Transverse colon (tissue), 4 donors: ENCODE measurements around the gene RSRP1. TPM values are rescaled to one million over a fixed set of nuclear protein-coding genes. Genes with fewer than 3 reads are reported as not detected.
"Not testable (repeated sequence)": the region's sequence is repeated elsewhere in the genome, so short reads cannot be mapped to it uniquely, and the experiment has no call there.

Experiments
- DNase-seq: peaks from one replicate; pipeline ENCODE4 v3.0.0-alpha.2; 2019
- H3K27ac ChIP-seq, 4 donors: fragments of 200-600 bp; sonication (generic); 2 replicates each; pipeline ENCODE4 v1.5.1; 2016 to 2018; ENCODE audit warnings: inconsistent platforms in 4 of 4
- H3K27me3 ChIP-seq: fragments of 200-600 bp; sonication (generic); 2 replicates; pipeline ENCODE4 v1.5.1; 2017; ENCODE audit warnings: inconsistent platforms
- H3K36me3 ChIP-seq, 4 donors: fragments of 200-600 bp; sonication (generic); 2 replicates each; pipeline ENCODE4 v1.5.1; 2017 to 2019; ENCODE audit warnings: inconsistent platforms in 4 of 4
- H3K4me1 ChIP-seq, 4 donors: fragments of 200-600 bp; sonication (generic); 2 replicates each; pipeline ENCODE4 v1.5.1; 2017 to 2020; ENCODE audit warnings: inconsistent platforms in 4 of 4
- H3K4me3 ChIP-seq, 4 donors: fragments of 200-600 bp; sonication (generic); 1 replicate in 1 of 4; 2 replicates in 3 of 4; pipeline versions ENCODE4 v1.5.1 to v1.6.1; 2017 to 2019; ENCODE audit warnings: inconsistent platforms in 4 of 4
- H3K9me3 ChIP-seq, 2 donors: fragments of 200-600 bp; sonication (generic); 2 replicates each; pipeline ENCODE4 v1.5.1; 2017 to 2019; ENCODE audit warnings: inconsistent platforms in 2 of 2
- EP300 ChIP-seq: sonication (generic); formaldehyde crosslinking; IDR thresholded peaks from one replicate; pipeline ENCODE4 v1.6.1; 2017; ENCODE audit warnings: antibody characterized with exemption, low read depth
- POLR2A ChIP-seq: fragments of 450-650 bp; IDR thresholded peaks from one replicate; pipeline ENCODE4 v1.6.1; 2016; ENCODE audit warnings: antibody characterized with exemption, mild to moderate bottlenecking, moderate library complexity
- POLR2AphosphoS5 ChIP-seq, 3 donors: sonication (generic); formaldehyde crosslinking; IDR thresholded peaks; one replicate each; pipeline ENCODE4 v1.6.1; 2016; ENCODE audit warnings: antibody characterized with exemption in 3 of 3
- WGBS, 2 donors: methylation state at CpG; one replicate each; pipeline ENCODE4 v1.1.5; 2018; ENCODE audit warnings: low coverage in 1 of 2; 5-methylcytosine and 5-hydroxymethylcytosine counted together
- in situ Hi-C, 4 donors: fragments of 200-750 bp; cut with MboI; loops; one replicate each; pipeline versions ENCODE4 v1.15.0 to v1.15.1; 2017; ENCODE audit warnings: low sequenced_read_pairs in 3 of 4, low pct_ligation_motif_present in 1 of 4, low pct_unique_long_range_greater_than_20kb in 1 of 4
- intact Hi-C: fragments of 100-400 bp; cut with DNase I; formaldehyde crosslinking; loops from one replicate; pipeline ENCODE4 v1.15.1; 2023; ENCODE audit warnings: low total_unique reads
- total RNA-seq, 4 donors: library from RNA; depleted of rRNA; stranded (reverse); fragments of >200 nt; gene quantifications; one replicate each; pipeline ENCODE4 v1.1.0, GENCODE V29; 2016
- TF ChIP-seq, protein P1 (sequence below), 5 experiments: fragments of 200-600 bp in 3 of 5; fragments of 450-650 bp in 2 of 5; sonication (generic) in 3 of 5; IDR thresholded peaks; 1 replicate in 2 of 5; 2 replicates in 3 of 5; pipeline ENCODE4 v1.5.1; 2016 to 2017; ENCODE audit warnings: antibody characterized with exemption in 5 of 5, inconsistent platforms in 3 of 5, mild to moderate bottlenecking in 2 of 5, moderate library complexity in 1 of 5

RSRP1 gene, protein sequence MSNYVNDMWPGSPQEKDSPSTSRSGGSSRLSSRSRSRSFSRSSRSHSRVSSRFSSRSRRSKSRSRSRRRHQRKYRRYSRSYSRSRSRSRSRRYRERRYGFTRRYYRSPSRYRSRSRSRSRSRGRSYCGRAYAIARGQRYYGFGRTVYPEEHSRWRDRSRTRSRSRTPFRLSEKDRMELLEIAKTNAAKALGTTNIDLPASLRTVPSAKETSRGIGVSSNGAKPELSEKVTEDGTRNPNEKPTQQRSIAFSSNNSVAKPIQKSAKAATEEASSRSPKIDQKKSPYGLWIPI
- total RNA-seq, result 100 to 1,000 TPM; 231 to 467 (median 279) TPM

DNA sequence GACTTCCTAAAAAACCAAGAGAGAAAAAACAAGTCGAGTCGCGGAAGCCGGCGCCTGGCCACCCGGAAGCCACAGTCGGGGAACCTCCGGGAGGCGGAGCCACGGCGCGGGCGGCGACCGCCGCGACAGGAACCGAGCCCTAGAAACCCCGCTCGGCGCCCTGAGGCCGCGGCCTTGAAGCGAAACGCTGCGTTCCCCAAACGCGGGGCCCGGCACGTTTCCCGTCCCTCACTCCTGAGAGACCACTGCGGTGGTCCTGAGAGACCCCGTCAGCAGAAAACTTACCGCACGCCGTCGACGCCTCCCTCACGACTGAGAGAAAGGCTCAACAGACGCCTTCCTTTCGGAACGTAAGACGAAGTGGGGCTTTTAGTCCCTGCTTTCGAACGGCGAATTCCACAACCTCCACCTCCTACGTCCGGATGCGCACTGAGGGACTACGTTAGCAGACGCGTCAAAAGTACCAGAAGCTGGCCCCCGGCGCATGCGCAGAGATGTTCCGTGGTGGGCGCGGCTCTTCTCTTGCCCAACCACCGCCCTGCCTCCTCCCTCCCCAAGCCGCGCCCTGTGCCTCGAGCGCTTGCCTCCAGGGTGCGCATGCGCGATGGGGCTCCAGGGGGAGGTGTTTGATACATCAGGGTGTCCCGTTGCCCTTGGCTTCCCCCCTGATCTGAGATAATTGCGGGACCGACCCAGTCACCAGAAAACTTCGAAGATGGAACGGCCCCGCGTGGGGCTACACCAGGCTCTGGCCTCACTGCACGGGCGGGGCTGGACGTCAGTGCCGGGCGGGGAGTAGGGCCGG, at the start of gene RSRP1:
Gene RSRP1, minus strand, starts transcription at position 431 of the 805 bp plus-strand sequence. CDS start 491 bp downstream, outside the sequence.
- 0% methylated on average over 59 of the region's 79 CpGs; no CpG with 5 or more reads in 1 of the 2 donors for WGBS, 2 donors
- Histone ChIP-seq H3K36me3 (peaks cover 0 to 36% (median 16%) of the 10 kb centered on the region in 4 donors), H3K27me3 (no peaks in the 10 kb centered on the region), H3K9me3 (no peaks in the 10 kb centered on the region), H3K27ac (peak within 1 kb of the TSS; percentile 100), H3K4me3 (peak within 1 kb of the TSS; percentile 89 to 98 (median 94)), H3K4me1 (peaks cover 13 to 42% (median 25%) of the 10 kb centered on the region in 4 donors)
- TF ChIP-seq EP300 (no peak), POLR2AphosphoS5 (IDR thresholded peaks at IDR 0.05) (peak; percentile 99 to 100 (median 100)), POLR2A (peak; percentile 100)
- TF ChIP-seq, protein P1, sequence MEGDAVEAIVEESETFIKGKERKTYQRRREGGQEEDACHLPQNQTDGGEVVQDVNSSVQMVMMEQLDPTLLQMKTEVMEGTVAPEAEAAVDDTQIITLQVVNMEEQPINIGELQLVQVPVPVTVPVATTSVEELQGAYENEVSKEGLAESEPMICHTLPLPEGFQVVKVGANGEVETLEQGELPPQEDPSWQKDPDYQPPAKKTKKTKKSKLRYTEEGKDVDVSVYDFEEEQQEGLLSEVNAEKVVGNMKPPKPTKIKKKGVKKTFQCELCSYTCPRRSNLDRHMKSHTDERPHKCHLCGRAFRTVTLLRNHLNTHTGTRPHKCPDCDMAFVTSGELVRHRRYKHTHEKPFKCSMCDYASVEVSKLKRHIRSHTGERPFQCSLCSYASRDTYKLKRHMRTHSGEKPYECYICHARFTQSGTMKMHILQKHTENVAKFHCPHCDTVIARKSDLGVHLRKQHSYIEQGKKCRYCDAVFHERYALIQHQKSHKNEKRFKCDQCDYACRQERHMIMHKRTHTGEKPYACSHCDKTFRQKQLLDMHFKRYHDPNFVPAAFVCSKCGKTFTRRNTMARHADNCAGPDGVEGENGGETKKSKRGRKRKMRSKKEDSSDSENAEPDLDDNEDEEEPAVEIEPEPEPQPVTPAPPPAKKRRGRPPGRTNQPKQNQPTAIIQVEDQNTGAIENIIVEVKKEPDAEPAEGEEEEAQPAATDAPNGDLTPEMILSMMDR (IDR thresholded peaks at IDR 0.05), result peak in 4 of 5 experiments; percentile 4 to 60 (median 31)
- in situ Hi-C loops (no loop called here), intact Hi-C loops (no loop called here)
- peak; percentile 100 for DNase-seq

DNA sequence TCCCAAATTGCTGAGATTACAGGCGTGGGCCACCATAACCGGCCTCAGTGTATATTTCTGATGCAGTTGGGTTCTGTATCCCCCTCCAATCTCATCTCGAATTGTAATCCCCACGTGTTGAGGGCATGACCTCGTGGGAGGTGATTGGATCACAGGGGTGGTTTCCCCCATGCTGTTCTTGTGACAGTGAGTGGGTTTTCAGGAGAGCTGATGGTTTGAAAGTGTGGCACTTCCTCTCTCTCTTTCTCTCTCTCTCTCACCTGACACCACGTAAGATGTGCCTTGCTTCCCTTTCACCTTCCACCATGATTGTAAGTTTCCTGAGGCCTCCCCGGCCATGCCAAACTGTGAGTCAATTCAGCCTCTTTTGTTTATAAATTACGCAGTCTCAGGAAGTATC, 49.2 kb upstream of the RSRP1 start:
- H3K4me1 ChIP-seq, H3K4me3 ChIP-seq, DNase-seq, H3K27me3 ChIP-seq, H3K36me3 ChIP-seq, in situ Hi-C loops, H3K9me3 ChIP-seq, intact Hi-C loops, H3K27ac ChIP-seq: not testable (repeated sequence)
- 57 to 90% methylated on average over 2 to 3 of the region's 8 CpGs for WGBS, 2 donors

DNA sequence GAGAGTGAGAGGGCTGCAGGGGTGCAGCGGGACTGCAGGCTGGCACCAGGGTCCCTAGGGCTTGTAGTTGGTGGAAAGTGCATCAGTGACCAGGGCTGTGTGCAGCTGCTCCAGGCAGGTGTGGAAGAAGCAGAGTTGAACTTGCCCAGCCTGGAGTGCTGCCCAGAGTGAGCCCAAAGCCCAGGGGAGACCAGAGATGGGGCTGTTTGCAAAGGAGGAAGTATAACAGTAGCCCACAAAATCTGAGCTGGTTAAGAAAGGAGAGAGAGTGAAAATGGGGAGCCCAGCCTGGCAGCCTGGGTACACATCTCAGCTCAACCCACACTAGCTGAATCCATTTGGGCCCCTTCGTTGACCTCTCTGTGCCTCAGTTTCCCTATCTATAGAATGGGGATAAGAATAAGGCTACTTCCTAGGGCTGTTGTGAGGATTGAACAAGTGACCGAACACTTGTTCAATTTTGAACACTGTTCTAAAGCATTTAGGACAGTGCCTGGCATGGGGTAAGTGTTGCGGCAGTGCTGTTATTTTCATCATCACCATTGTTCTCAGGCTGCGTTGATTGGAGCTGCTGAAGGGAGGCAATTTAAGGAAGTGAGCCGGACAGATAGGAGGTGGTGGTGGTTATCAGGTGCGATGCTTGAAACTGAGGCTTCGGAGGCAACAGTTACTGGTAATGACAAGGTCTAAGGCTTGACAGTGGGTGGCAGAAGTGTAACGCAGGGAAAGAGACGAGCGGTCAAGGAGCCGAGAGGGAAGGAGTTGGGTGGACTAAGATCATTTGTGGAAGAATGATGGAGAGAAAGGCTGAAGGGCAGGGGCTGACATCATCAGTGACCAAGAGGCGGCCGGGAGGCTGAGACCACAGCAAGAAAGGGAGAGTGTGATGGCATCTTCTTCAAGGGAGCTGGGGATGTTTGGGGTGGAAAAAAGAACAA, 47.9 kb upstream of the RSRP1 start:
- intact Hi-C loops, H3K4me1 ChIP-seq, H3K36me3 ChIP-seq, DNase-seq, H3K9me3 ChIP-seq, H3K27me3 ChIP-seq, in situ Hi-C loops, H3K4me3 ChIP-seq, H3K27ac ChIP-seq: not testable (repeated sequence)
- 63 to 85% methylated on average over 2 to 4 of the region's 14 CpGs for WGBS, 2 donors

DNA sequence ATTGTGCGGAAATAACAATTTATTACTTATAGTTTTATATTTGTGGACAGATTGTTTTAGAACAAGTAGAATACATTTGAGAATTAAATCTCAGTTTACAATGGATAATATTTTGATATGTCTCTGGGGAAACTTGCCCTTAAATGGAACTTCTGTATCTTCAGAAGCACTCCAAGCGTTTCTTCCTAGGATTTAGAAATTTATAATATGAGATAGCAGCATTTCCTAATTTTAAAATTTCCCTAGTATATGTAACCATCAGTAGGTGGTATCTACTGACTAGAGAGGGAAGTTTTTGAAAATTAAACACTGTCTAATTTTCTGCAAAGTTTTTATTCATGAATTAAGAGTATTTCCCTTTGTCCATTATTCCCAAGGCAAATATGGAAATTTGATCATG, 46.2 kb upstream of the RSRP1 start:
- intact Hi-C loops, in situ Hi-C loops, H3K4me1 ChIP-seq, H3K27ac ChIP-seq, H3K9me3 ChIP-seq, H3K36me3 ChIP-seq, H3K27me3 ChIP-seq, DNase-seq, H3K4me3 ChIP-seq: not testable (repeated sequence)
- WGBS, 2 donors, result 86 to 88% methylated on average over 2 of the region's 2 CpGs

DNA sequence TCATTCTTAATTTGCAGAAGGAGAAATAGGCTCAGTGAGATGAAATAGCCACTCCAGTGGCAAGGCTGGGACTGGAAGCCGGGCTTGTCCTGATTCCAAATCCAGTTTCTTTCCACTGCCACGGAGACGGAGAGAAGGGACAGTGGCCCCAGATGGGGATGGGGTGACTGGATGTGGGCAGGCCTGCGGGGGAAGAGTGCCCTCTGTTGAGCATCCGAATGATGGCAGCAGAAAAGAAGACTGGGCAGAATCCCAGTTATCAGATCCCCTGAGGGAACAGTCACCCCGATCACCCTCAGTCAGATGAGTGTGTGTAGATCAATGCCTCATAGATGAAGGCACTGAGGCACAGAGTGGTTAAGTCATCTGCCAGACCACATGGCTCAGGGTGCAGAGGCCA, 42.8 kb upstream of the RSRP1 start:
- intact Hi-C loops, H3K4me1 ChIP-seq, H3K9me3 ChIP-seq, H3K36me3 ChIP-seq, in situ Hi-C loops, H3K27ac ChIP-seq, H3K4me3 ChIP-seq, H3K27me3 ChIP-seq, DNase-seq: not testable (repeated sequence)
- TF ChIP-seq, protein P1 (IDR thresholded peaks at IDR 0.05), result peak in 1 of 5 experiments; percentile 17
- WGBS, 2 donors, result no CpG with 5 or more reads among the region's 6 CpGs

DNA sequence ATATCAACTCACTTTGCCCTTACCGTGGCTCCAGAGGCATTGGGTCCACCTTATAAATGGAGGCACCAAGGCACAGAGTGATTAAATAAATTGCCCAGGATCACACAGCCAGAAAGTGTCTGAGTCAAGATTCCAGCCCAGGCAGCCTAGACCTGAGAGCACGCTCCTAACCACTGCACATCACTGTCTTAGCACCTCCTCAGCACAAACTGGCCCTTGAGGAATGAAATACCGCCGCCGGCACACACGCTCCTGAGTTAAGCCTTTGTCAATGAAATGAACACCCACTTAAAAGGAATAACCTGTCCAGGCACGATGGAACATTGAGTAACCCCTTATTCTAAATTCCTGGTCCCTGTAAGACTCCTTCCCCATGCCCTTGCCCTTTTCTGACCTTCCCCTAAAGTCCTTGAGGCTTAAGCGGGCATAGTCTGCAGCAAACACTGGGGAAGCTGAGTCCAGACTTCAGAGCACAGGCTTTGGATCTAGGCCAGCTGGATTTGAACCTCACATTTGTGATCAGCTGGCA, 41.4 kb upstream of the RSRP1 start:
- H3K4me3 ChIP-seq, H3K4me1 ChIP-seq, intact Hi-C loops, H3K27ac ChIP-seq, H3K9me3 ChIP-seq, DNase-seq, H3K27me3 ChIP-seq, H3K36me3 ChIP-seq: not testable (repeated sequence)
- in situ Hi-C loops, result loop anchor here in 2 of 4 donors (10.0 kb wide), 1 partner anchor 116 kb away; no protein-coding TSS in a partner anchor
- 95 to 100% methylated on average over 1 to 2 of the region's 8 CpGs for WGBS, 2 donors

DNA sequence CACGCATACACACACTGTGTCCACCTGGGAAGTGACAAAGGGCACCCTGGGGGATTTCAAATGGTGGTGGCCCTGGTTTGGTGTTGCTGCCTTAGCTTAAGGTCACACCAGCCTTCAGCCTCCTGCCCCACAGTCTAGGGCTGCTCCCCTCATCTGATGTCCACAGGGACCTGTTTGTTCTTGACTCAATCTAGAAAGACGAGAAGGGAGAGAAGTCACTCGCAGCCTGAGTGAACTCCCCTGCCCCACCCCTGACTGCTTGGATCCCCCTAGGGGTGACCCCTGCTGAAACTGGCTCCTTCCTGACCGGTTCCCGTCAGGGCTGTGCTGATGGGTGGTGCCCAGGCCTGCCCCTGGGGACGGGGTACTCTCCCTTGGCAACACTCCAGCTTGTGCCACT, 39.9 kb upstream of the RSRP1 start:
- intact Hi-C loops, H3K36me3 ChIP-seq, H3K27ac ChIP-seq, H3K4me3 ChIP-seq, H3K9me3 ChIP-seq, H3K27me3 ChIP-seq, H3K4me1 ChIP-seq, DNase-seq: not testable (repeated sequence)
- in situ Hi-C loops, result loop anchor here in 2 of 4 donors (10.0 kb wide), 1 partner anchor 118 kb away; no protein-coding TSS in a partner anchor
- 63 to 83% methylated on average over 1 to 5 of the region's 6 CpGs for WGBS, 2 donors
